ENCODE data around the gene RAMP2. TPM values are rescaled to one million over a fixed set of nuclear protein-coding genes. Genes with fewer than 3 reads are reported as not detected.

RAMP2 gene
- polyA plus RNA-seq, 1 experiment, result 2.8 TPM

DNA sequence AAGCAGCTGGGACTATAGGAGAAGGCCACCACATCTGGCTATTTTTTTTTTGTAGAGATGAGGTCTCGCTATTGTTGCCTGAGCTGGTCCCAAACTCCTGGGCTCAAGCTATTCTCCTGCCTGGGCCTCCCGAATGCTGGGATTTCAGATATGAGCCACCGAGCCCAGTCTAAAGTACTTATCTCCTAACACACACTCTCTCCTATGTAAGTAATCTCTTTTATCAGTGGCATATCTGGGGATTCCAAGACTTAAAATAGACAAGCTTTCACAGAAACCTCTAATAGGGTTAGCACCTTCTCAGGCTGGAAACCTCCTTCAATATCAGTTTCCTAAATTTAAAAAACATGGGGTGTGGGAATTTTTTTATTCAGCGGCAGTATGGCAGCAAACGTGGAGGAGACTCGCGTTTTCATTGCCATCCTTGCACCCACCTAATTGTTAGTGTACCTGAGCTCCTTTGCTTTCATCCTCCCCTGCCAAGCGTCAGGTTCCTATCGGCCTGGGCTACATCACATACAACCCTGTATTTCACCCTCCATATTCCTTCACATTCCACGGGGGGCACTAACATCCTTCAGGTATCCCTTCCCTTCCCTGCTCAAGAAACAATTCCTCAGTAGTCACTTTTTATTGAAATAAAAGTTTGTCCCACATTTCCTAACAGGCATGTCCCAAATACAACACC is 17.3 kb upstream of the RAMP2 start:
- POLR2A ChIA-PET, result no interaction called here
- no peak for DNase-seq (ENCODE audit: low read depth)
- TF ChIP-seq, protein P1, sequence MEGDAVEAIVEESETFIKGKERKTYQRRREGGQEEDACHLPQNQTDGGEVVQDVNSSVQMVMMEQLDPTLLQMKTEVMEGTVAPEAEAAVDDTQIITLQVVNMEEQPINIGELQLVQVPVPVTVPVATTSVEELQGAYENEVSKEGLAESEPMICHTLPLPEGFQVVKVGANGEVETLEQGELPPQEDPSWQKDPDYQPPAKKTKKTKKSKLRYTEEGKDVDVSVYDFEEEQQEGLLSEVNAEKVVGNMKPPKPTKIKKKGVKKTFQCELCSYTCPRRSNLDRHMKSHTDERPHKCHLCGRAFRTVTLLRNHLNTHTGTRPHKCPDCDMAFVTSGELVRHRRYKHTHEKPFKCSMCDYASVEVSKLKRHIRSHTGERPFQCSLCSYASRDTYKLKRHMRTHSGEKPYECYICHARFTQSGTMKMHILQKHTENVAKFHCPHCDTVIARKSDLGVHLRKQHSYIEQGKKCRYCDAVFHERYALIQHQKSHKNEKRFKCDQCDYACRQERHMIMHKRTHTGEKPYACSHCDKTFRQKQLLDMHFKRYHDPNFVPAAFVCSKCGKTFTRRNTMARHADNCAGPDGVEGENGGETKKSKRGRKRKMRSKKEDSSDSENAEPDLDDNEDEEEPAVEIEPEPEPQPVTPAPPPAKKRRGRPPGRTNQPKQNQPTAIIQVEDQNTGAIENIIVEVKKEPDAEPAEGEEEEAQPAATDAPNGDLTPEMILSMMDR (IDR thresholded peaks at IDR 0.05; ENCODE audit: insufficient read depth, low read depth, low read length), result no peak
- peak overlapping the region; percentile 69 for H3K4me3 ChIP-seq (ENCODE audit: low read depth, low read length)
- H3K27me3 ChIP-seq (ENCODE audit: control insufficient read depth, insufficient read depth, low read length), result no peaks in the 10 kb centered on the region
- CTCF ChIA-PET, result interaction anchor here (0.9 to 1.8 kb wide), 5 partner anchors 17 to 80 kb away, joined by 3 to 7 read pairs (median 3); partner anchors contain the start of genes BECN1 and RAMP2
- H3K36me3 ChIP-seq (ENCODE audit: control insufficient read depth, insufficient read depth, low read length), result no peaks in the 10 kb centered on the region

DNA sequence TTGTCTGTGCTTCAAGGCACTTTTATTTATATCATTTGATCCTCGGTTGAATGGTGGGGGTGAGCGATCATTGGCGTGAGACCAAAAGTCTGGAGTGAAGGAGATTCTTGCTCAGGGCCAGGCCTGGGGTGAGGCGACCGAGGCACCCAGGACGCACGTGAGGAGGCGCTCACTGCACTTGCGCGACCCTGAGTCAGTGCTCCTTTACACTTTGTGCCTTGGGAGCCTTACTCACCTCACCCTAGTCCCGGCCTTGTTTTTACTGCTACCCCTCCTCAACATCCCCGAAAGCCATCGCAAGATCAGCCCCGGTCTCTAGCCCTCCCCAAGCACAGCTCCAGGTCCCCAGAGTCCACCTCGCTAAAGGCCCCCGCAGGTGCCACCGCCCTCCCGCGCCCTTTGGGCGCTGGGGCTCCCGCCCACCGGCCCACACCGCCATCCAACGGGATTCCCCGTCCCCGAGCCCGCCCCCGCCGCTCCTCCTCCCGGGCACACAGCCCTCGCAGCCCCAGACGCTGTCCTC is 16.7 kb upstream of the RAMP2 start:
- DNase-seq (ENCODE audit: low read depth), result no peak
- TF ChIP-seq, protein P1 (IDR thresholded peaks at IDR 0.05; ENCODE audit: insufficient read depth, low read depth, low read length), result no peak
- ChIA-PET POLR2A (no interaction called here), CTCF (interaction anchor here (1.2 to 1.8 kb wide), 3 partner anchors 16 to 80 kb away, joined by 3 to 7 read pairs (median 3); partner anchors contain the start of genes BECN1 and RAMP2)
- Histone ChIP-seq H3K4me3 (ENCODE audit: low read depth, low read length) (peak overlapping the region; percentile 69), H3K36me3 (ENCODE audit: control insufficient read depth, insufficient read depth, low read length) (no peaks in the 10 kb centered on the region), H3K27me3 (ENCODE audit: control insufficient read depth, insufficient read depth, low read length) (0 out of 2 replicates have a peak, but pooled peaks cover 1% of the 10 kb centered on the region)

GRCh38 chr17:42744806-42745617 is 16.0 kb upstream of the RAMP2 start, which contains the start of gene EZH1:
Gene EZH1, minus strand, starts transcription at chr17:42745040. Its CDS starts 16,099 bp downstream, at chr17:42728941.
- CTCF ChIA-PET, result interaction anchor here (1.8 kb wide), 1 partner anchor 19 kb away, joined by 7 read pairs; no protein-coding TSS in a partner anchor

DNA sequence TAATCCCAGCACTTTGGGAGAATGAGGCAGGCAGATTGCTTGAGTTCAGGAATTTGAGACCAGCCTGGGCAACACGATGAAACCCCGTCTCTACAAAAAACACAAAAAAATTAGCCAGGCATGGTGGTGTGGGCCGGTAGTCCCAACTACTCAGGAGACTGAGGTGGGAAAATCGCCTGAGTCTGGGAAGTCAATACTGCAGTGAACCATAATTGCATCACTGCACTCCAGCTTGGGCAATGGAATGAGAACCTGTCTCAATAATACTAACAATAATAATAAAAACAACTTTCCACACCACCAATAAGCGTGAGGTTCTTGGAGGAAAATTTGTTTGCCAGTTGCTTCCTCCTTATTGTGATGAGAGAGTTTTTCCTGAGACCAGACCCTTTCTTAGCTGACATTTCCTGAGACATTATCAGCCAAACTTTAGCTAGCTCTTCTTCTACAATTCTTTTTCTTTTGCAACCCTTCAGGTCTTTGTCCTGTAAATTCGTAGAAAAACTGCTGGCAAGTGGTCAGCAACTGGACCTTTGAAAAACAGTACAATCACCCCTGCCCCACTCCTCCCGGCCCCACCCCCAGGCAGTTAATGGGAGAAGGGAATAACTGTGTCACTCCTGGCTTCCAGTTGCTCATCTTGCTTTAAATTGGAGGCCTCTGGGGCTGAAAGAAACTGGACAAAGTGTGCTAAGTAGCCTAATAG is 12.7 kb upstream of the RAMP2 start:
- TF ChIP-seq, protein P1 (IDR thresholded peaks at IDR 0.05; ENCODE audit: insufficient read depth, low read depth, low read length), result no peak
- POLR2A ChIA-PET, result no interaction called here
- Histone ChIP-seq H3K36me3 (ENCODE audit: control insufficient read depth, insufficient read depth, low read length) (no peaks in the 10 kb centered on the region), H3K27me3 (ENCODE audit: control insufficient read depth, insufficient read depth, low read length) (peaks cover 7% of the 10 kb centered on the region), H3K4me3 (ENCODE audit: low read depth, low read length) (no peak overlapping the region)
- CTCF ChIA-PET, result interaction anchor here (1.2 to 5.5 kb wide), 4 partner anchors 14 to 170 kb away, joined by 3 to 36 read pairs (median 5); partner anchors contain the start of gene RAMP2
- DNase-seq (ENCODE audit: low read depth), result no peak

More at GRCh38 chr17:42744806-42745617, 16.0 kb upstream of the RAMP2 start, which contains the start of gene EZH1:
- H3K36me3 ChIP-seq (ENCODE audit: control insufficient read depth, insufficient read depth, low read length), result no peaks in the 10 kb centered on the region
- TF ChIP-seq, protein P1 (IDR thresholded peaks at IDR 0.05; ENCODE audit: insufficient read depth, low read depth, low read length), result no peak
- POLR2A ChIA-PET, result no interaction called here
- H3K4me3 ChIP-seq (ENCODE audit: low read depth, low read length), result peak within 1 kb of the TSS; percentile 69
- DNase-seq (ENCODE audit: low read depth), result peak; percentile 44
- H3K27me3 ChIP-seq (ENCODE audit: control insufficient read depth, insufficient read depth, low read length), result 0 out of 2 replicates have a peak, but pooled peaks cover 2% of the 10 kb centered on the region
